ENCODE measurements around the gene L3HYPDH. TPM values are rescaled to one million over a fixed set of nuclear protein-coding genes. Genes with fewer than 3 reads are reported as not detected.

Gene L3HYPDH
- total and polyA plus RNA-seq, 4 experiments from 2014 or later: 4.0 to 52.4 (median 28.5) TPM

DNA sequence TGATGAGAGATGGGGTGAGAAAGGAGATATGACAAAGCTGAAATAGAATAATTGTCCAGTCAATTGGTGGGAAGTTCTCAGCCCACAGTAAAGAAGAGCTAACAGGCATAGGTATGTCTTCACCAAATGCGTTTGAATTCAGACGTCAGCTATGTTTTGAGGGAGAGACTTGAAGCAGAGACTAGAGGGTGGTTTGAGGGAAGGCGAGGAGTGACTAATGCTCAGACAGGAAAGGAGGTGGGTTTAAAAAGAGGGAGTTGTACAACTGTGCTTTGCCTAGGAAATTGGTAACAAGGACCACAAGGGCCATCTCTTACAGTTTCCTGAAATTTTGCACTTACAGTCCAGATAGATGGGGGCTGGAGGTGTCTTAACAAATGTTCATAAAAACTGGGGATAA is 6.5 kb upstream of the L3HYPDH start:
- H3K9me3 ChIP-seq (ENCODE audit: control insufficient read depth in 1 of 2, low read length in 2 of 2): no peaks in the 10 kb centered on the region
- POLR2A ChIA-PET (ENCODE audit: partially characterized antibody): no interaction called here
- no peaks in the 10 kb centered on the region for H3K27me3 ChIP-seq (ENCODE audit: insufficient read depth, low read length)
- no peak overlapping the region for H3K4me3 ChIP-seq (ENCODE audit: low read length in 2 of 2)
- H3K36me3 ChIP-seq (ENCODE audit: insufficient read depth, low read length): peaks cover 17% of the 10 kb centered on the region
- H3K9me3 Mint-ChIP-seq: no peaks in the 10 kb centered on the region
- H3K27ac Mint-ChIP-seq: peak overlapping the region in 2 of 7 donors; percentile 17 to 89
- CTCF ChIA-PET (ENCODE audit: partially characterized antibody): no interaction called here
- no peak for DNase-seq
- H3K27me3 Mint-ChIP-seq: no peaks in the 10 kb centered on the region
- no peak overlapping the region for H3K27ac ChIP-seq (ENCODE audit: low read depth, low read length)
- peaks cover 65 to 70% of the 10 kb centered on the region in 2 donors for H3K36me3 Mint-ChIP-seq
- intact Hi-C loops (cut with micrococcal nuclease): no loop called here
- peaks cover 17% of the 10 kb centered on the region for H3K4me1 ChIP-seq (ENCODE audit: insufficient read depth, low read length)
- H3K4me3 Mint-ChIP-seq: no peak overlapping the region
- peaks cover 34 to 40% (median 38%) of the 10 kb centered on the region in 4 donors for H3K4me1 Mint-ChIP-seq

DNA sequence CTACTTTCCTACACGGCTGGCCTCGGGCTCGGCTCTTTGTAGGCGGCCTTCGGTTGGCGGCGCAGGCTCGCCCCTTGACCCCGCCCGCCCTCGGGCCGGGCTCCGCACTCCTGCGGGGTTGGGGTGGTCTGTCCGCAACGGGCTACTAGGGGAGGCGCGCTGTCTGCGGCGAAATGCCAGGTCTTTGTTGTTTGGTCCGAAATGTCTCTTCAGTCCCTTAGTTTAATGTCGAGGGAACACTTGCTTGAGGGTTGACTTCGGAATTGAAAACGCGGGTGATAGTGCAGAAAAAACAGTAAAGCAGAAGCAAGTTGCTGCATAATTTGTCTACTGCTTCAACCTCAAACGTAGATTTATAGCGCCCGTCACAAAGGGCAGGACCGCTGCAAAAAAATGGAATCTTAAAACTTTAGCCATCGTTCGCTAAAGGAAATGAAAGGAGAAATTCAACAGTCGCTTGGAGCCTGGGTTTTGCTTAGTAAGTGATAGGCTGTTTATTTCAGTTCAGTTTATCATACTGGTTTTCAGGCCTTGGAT is 499 bp upstream of the L3HYPDH start:
- CTCF ChIA-PET (ENCODE audit: partially characterized antibody): interaction anchor here (1.0 to 2.2 kb wide), 11 partner anchors 9 to 480 kb away, joined by 3 to 14 read pairs (median 5); partner anchors contain the start of gene CCDC175
- H3K4me1 Mint-ChIP-seq: peaks cover 56 to 76% (median 63%) of the 10 kb centered on the region in 4 donors
- DNase-seq: no peak
- POLR2A ChIA-PET (ENCODE audit: partially characterized antibody): interaction anchor here (0.6 to 3.0 kb wide), 18 partner anchors 8 to 1496 kb away, joined by 3 to 39 read pairs (median 4); partner anchors contain the start of genes ARID4A, CCDC175, DAAM1 and DHRS7
- H3K27me3 ChIP-seq (ENCODE audit: insufficient read depth, low read length): no peaks in the 10 kb centered on the region
- H3K4me3 Mint-ChIP-seq: peak overlapping the region; percentile 92 to 98 (median 96)
- H3K4me1 ChIP-seq (ENCODE audit: insufficient read depth, low read length): peaks cover 65% of the 10 kb centered on the region
- intact Hi-C loops (cut with micrococcal nuclease): loop anchor here (1.0 to 2.0 kb wide), 9 partner anchors 18 to 1057 kb away; partner anchors contain the start of genes CCDC175, DAAM1, GPR135 and KIAA0586
- H3K27me3 Mint-ChIP-seq: no peaks in the 10 kb centered on the region
- H3K9me3 ChIP-seq (ENCODE audit: control insufficient read depth in 1 of 2, low read length in 2 of 2): no peaks in the 10 kb centered on the region
- H3K36me3 ChIP-seq (ENCODE audit: insufficient read depth, low read length): no peaks in the 10 kb centered on the region
- no peaks in the 10 kb centered on the region for H3K9me3 Mint-ChIP-seq
- peak overlapping the region; percentile 85 to 87 for H3K4me3 ChIP-seq (ENCODE audit: low read length in 2 of 2)
- peaks cover 20 to 28% of the 10 kb centered on the region in 2 donors for H3K36me3 Mint-ChIP-seq
- peak overlapping the region; percentile 90 to 99 (median 96) for H3K27ac Mint-ChIP-seq
- peak overlapping the region; percentile 82 for H3K27ac ChIP-seq (ENCODE audit: low read depth, low read length)

DNA sequence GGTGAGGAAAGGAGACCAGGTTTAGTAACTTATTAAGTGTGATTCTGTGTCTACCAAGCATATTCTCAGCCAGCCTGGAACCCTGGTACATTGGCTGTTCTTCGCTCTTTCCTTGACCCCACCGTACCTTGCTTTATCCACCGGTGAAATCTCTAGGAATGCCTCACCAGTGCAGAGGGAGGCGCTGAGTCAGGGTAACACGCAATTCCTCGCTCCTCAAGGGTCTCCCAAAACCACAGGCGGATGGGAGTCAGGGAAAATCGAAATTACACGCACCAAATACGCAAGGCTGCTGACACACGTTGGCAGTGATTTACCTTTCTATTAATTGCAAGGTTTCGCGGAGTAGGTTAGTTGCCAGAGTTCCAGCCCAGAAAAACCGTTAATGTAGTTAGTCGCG is 845 bp downstream of the L3HYPDH start:
- ChIA-PET CTCF (ENCODE audit: partially characterized antibody) (interaction anchor here (1.1 to 2.2 kb wide), 11 partner anchors 10 to 700 kb away, joined by 3 to 14 read pairs (median 5); partner anchors contain the start of gene CCDC175), POLR2A (ENCODE audit: partially characterized antibody) (interaction anchor here (1.1 to 3.0 kb wide), 9 partner anchors 9 to 1056 kb away, joined by 3 to 39 read pairs (median 7); partner anchors contain the start of genes DAAM1, GPR135, KIAA0586 and PPM1A)
- Mint-ChIP-seq H3K27ac (peak overlapping the region; percentile 62 to 93 (median 90)), H3K9me3 (no peaks in the 10 kb centered on the region), H3K4me1 (peaks cover 47 to 66% (median 54%) of the 10 kb centered on the region in 4 donors), H3K4me3 (peak overlapping the region; percentile 92 to 98 (median 96)), H3K36me3 (peaks cover 10 to 15% of the 10 kb centered on the region in 2 donors), H3K27me3 (no peaks in the 10 kb centered on the region)
- intact Hi-C loops (cut with micrococcal nuclease): no loop called here
- H3K36me3 ChIP-seq (ENCODE audit: insufficient read depth, low read length): no peaks in the 10 kb centered on the region
- DNase-seq: no peak
- peak overlapping the region; percentile 85 to 87 for H3K4me3 ChIP-seq (ENCODE audit: low read length in 2 of 2)
- H3K4me1 ChIP-seq (ENCODE audit: insufficient read depth, low read length): peaks cover 58% of the 10 kb centered on the region
- no peaks in the 10 kb centered on the region for H3K27me3 ChIP-seq (ENCODE audit: insufficient read depth, low read length)
- H3K27ac ChIP-seq (ENCODE audit: low read depth, low read length): peak overlapping the region; percentile 82
- H3K9me3 ChIP-seq (ENCODE audit: control insufficient read depth in 1 of 2, low read length in 2 of 2): no peaks in the 10 kb centered on the region

DNA sequence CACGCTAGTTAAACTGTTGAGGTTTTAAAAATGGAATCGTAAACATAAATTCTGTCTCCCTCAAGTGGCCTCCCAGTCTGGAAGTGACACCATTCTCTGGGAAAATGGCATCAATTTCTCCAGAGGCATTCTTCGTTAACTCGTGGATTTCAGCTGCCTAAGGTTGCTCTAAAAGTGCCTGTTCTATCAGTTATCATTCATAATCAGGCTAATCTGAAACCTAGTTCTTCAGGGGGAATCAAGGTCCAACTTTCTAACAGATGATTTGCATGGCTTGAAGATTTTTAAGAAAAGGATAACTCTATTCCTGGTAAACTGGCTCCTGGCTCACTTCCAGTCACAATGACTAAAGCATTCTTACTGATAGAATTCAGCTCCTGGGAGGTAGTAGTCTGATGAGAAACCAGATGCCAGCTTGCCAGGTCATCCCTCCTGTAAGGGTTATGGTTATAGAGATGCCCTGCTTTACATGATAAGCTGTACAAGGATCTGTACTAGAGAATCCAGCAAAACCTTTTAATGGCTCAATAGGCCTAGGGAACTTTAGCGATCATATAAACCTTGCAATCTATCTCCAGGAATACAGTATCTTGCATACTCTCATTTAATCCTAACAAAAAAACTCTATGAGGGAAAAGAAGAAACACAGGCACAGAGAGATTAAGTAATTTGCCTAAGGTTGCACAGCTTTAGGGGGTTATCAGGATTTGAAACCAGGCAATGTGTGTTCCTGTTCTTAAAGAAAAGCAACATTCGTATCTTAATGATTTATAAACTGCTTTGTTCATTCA is 1.5 kb downstream of the L3HYPDH start:
- ChIA-PET POLR2A (ENCODE audit: partially characterized antibody) (interaction anchor here (1.2 to 3.0 kb wide), 4 partner anchors 9 to 481 kb away, joined by 3 to 39 read pairs (median 16); partner anchors contain the start of genes DAAM1 and GPR135), CTCF (ENCODE audit: partially characterized antibody) (interaction anchor here (1.1 to 2.2 kb wide), 6 partner anchors 19 to 701 kb away, joined by 3 to 14 read pairs (median 6); no protein-coding TSS in a partner anchor)
- Mint-ChIP-seq H3K4me1 (peaks cover 43 to 64% (median 51%) of the 10 kb centered on the region in 4 donors), H3K27ac (peak overlapping the region; percentile 4 to 93 (median 87)), H3K9me3 (no peaks in the 10 kb centered on the region), H3K4me3 (peak overlapping the region; percentile 92 to 98 (median 96)), H3K36me3 (peaks cover 7 to 13% of the 10 kb centered on the region in 2 donors), H3K27me3 (no peaks in the 10 kb centered on the region)
- H3K9me3 ChIP-seq (ENCODE audit: control insufficient read depth in 1 of 2, low read length in 2 of 2): no peaks in the 10 kb centered on the region
- H3K27me3 ChIP-seq (ENCODE audit: insufficient read depth, low read length): no peaks in the 10 kb centered on the region
- no peak overlapping the region for H3K27ac ChIP-seq (ENCODE audit: low read depth, low read length)
- H3K4me1 ChIP-seq (ENCODE audit: insufficient read depth, low read length): peaks cover 58% of the 10 kb centered on the region
- H3K4me3 ChIP-seq (ENCODE audit: low read length in 2 of 2): peak overlapping the region in 1 of 2 donors; percentile 87
- DNase-seq: no peak
- H3K36me3 ChIP-seq (ENCODE audit: insufficient read depth, low read length): no peaks in the 10 kb centered on the region
- intact Hi-C loops (cut with micrococcal nuclease): no loop called here

DNA sequence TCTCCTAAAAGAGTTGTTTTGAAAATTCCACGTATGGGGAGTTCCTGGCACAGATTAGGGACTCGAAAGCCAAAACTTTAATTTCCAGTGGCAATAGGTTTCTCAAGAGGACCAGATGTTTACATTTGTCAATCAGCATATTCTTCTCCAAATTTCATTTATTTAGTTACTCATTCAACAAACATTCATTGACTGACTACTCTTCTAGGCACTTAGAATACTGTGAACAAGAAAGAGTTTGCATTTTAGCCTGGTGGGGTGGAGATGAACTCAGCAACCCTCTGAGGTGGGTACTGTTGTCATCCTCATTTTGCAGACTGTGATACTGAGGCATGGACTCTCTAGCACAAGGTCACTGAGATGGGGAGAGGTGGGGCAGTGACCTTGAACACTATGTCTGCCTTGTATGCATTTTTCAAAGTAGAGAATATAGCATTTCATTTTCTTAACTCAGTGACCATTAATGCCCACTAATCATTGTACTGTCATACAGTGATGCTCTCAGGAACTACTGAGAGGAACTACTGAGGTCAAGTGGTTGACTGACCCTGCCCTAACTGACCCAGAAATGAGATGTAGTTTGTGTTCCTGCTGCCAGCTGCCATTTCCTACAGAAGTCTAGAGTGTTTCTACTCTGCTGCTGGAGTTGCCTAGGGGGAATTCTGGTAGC is 2.2 kb downstream of the L3HYPDH start:
- Mint-ChIP-seq H3K36me3 (peaks cover 4 to 11% of the 10 kb centered on the region in 2 donors), H3K27me3 (no peaks in the 10 kb centered on the region), H3K9me3 (no peaks in the 10 kb centered on the region), H3K4me1 (peaks cover 41 to 62% (median 51%) of the 10 kb centered on the region in 4 donors), H3K4me3 (peak overlapping the region in 6 of 8 donors; percentile 92 to 98 (median 96)), H3K27ac (peak overlapping the region in 5 of 7 donors; percentile 7 to 90 (median 38))
- Histone ChIP-seq H3K4me1 (ENCODE audit: insufficient read depth, low read length) (peaks cover 58% of the 10 kb centered on the region), H3K36me3 (ENCODE audit: insufficient read depth, low read length) (no peaks in the 10 kb centered on the region), H3K27ac (ENCODE audit: low read depth, low read length) (no peak overlapping the region), H3K9me3 (ENCODE audit: control insufficient read depth in 1 of 2, low read length in 2 of 2) (no peaks in the 10 kb centered on the region), H3K27me3 (ENCODE audit: insufficient read depth, low read length) (no peaks in the 10 kb centered on the region), H3K4me3 (ENCODE audit: low read length in 2 of 2) (no peak overlapping the region)
- intact Hi-C loops (cut with micrococcal nuclease): no loop called here
- CTCF ChIA-PET (ENCODE audit: partially characterized antibody): no interaction called here
- POLR2A ChIA-PET (ENCODE audit: partially characterized antibody): interaction anchor here (2.5 to 3.0 kb wide), 3 partner anchors 8 to 293 kb away, joined by 9 to 39 read pairs (median 24); partner anchors contain the start of genes DAAM1 and GPR135
- DNase-seq: no peak

DNA sequence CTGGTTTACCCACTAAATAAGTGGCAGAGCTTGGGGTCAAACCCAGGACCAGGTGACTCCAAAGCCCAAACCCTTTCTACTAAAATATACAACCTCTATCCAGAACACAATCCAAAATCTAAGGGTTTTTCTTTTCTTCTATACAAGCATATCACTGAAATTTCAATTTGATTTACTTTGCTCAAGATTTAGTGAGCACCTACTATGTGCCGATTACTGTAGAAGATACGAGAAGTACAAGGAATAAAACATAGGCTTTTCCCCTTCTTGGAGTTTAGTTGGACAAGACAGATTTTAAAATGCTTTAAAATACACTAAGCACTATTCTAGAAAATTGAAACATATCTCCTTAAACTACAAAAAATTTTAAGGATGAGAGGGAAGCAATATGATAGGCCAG is 2.8 kb downstream of the L3HYPDH start:
- Histone ChIP-seq H3K27ac (ENCODE audit: low read depth, low read length) (no peak overlapping the region), H3K36me3 (ENCODE audit: insufficient read depth, low read length) (no peaks in the 10 kb centered on the region), H3K9me3 (ENCODE audit: control insufficient read depth in 1 of 2, low read length in 2 of 2) (no peaks in the 10 kb centered on the region), H3K4me3 (ENCODE audit: low read length in 2 of 2) (no peak overlapping the region), H3K4me1 (ENCODE audit: insufficient read depth, low read length) (peaks cover 54% of the 10 kb centered on the region), H3K27me3 (ENCODE audit: insufficient read depth, low read length) (no peaks in the 10 kb centered on the region)
- intact Hi-C loops (cut with micrococcal nuclease): no loop called here
- H3K27me3 Mint-ChIP-seq: no peaks in the 10 kb centered on the region
- H3K27ac Mint-ChIP-seq: peak overlapping the region in 2 of 7 donors; percentile 6 to 59
- ChIA-PET POLR2A (ENCODE audit: partially characterized antibody) (no interaction called here), CTCF (ENCODE audit: partially characterized antibody) (no interaction called here)
- no peak for DNase-seq
- H3K4me1 Mint-ChIP-seq: peaks cover 40 to 65% (median 50%) of the 10 kb centered on the region in 4 donors
- H3K36me3 Mint-ChIP-seq: peaks cover 4 to 11% of the 10 kb centered on the region in 2 donors
- H3K9me3 Mint-ChIP-seq: no peaks in the 10 kb centered on the region
- H3K4me3 Mint-ChIP-seq: peak overlapping the region in 6 of 8 donors; percentile 1 to 32 (median 18)
